Measurements from ENCODE around the gene STT3B.

STT3B gene

DNA sequence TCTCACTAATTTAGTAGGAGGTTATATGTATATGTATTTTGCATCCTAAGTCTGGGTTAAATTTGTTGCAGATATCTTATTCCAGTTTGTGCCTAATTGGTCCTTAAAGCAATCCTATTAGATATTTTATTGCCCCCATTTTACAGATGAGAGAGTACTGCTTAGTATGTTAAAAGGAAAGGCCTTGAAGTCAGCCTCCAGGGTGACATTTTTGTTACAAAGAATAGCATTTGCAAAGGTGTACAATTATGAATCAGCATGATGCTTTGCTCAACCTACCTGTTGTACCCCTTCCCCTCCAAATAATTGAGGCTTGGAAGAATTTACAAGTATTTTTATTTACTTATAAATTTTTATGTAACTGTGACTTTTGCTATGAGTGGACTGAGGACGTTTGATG is 14.0 kb downstream of the STT3B start:
- no peak for DNase-seq (ENCODE audit: low read depth)
- no peak overlapping the region for H3K4me3 ChIP-seq (ENCODE audit: low read depth, low read length)
- TF ChIP-seq, protein P1, sequence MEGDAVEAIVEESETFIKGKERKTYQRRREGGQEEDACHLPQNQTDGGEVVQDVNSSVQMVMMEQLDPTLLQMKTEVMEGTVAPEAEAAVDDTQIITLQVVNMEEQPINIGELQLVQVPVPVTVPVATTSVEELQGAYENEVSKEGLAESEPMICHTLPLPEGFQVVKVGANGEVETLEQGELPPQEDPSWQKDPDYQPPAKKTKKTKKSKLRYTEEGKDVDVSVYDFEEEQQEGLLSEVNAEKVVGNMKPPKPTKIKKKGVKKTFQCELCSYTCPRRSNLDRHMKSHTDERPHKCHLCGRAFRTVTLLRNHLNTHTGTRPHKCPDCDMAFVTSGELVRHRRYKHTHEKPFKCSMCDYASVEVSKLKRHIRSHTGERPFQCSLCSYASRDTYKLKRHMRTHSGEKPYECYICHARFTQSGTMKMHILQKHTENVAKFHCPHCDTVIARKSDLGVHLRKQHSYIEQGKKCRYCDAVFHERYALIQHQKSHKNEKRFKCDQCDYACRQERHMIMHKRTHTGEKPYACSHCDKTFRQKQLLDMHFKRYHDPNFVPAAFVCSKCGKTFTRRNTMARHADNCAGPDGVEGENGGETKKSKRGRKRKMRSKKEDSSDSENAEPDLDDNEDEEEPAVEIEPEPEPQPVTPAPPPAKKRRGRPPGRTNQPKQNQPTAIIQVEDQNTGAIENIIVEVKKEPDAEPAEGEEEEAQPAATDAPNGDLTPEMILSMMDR (IDR thresholded peaks at IDR 0.05; ENCODE audit: low read depth, low read length, missing control alignments): no peak

DNA sequence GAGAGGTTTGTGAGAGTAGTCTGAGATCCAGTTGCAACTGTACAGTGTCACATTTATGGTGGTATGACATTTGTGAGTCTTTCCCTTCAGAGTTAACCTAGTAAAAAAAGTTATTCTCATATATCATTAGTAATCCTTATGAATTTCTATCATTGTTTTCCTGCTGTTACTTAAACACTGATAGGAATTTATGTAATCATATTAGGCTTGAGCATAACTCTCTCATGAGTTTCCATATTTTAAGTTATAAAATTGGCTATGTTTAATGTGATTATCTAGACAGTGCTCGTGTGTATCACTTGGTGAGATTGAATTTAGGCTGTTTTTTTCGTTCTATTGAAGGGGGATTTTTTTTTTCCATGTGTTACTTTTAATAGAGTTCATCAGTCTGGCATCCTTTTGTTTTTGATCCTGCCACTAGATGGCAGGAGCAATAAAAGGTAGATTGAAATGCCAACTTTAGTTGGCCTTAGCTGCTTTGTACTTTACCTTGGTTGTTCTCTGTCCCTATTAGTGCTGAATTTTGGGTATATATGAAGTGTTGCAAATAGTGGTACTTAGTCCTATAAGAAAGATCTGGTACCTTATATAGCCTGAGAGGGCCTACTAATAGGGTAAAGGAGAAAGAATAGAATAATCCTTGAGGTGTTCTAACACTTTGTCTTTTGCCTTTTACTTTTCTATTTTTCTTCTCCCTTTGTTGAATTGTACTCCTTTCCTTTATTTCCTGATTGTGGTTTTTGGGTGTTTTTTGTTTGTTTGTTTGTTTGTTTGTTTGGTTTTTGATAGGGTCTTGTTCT is 17.9 kb downstream of the STT3B start:
- no peak overlapping the region for H3K4me3 ChIP-seq (ENCODE audit: low read depth, low read length)
- TF ChIP-seq, protein P1 (IDR thresholded peaks at IDR 0.05; ENCODE audit: low read depth, low read length, missing control alignments): peak; percentile 59
- no peak for DNase-seq (ENCODE audit: low read depth)

DNA sequence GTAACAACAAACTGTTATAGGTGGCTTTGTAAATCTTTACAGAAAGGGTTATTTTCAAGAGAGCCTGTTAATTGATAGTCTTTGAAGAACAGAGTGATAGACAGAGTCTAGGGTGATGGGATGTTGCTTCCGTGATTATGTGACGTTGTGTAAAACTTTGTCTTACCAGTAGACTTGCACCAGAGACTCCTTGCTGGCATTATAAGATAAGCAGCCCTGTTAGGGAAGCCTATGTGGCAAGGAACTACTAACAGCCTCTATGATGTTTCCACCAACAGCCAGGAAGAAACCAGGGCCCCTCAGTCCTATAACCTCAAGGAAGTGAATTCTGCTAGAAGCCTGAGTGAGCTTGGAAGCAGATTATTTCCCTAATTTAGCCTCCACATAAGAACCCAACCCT is 18.9 kb downstream of the STT3B start:
- no peak for DNase-seq (ENCODE audit: low read depth)
- no peak overlapping the region for H3K4me3 ChIP-seq (ENCODE audit: low read depth, low read length)
- TF ChIP-seq, protein P1 (IDR thresholded peaks at IDR 0.05; ENCODE audit: low read depth, low read length, missing control alignments): no peak

DNA sequence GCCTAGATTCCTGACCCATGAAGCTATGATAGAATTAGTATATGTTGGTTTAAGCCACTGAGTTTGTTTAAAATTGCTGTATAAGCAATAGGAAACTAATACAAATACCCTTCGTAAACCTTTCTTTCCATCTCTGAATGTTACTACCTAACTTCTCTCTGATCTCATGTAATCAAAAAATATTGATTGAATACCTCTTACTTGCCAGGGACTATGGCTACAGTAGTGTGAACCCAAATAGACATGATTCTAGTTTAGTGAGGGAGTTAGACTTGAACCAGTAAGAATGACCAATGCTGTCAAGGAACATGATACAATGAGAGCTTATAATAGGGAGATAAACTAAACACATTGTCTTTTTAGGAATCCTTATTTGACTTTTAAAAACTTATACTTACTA is 19.4 kb downstream of the STT3B start:
- H3K4me3 ChIP-seq (ENCODE audit: low read depth, low read length): no peak overlapping the region
- TF ChIP-seq, protein P1 (IDR thresholded peaks at IDR 0.05; ENCODE audit: low read depth, low read length, missing control alignments): no peak
- DNase-seq (ENCODE audit: low read depth): no peak

DNA sequence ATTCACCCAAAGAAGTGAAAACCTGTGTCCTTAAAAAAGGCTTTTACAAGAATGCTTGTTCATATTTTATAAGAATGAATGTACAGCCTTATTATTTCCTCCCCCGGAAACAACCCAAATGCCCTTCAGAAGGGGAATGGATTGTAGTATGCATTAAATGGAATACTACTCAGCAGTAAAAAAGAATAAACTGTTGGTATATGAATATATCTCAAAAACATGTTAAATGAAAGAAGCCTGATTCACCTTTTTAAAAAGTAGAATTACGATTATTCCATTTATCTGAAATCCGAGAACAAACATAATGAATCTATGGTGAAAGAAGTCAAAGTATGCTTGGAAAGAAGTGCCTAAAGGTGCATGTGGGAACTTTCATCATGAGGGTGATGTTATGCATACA is 20.5 kb downstream of the STT3B start:
- no peak for DNase-seq (ENCODE audit: low read depth)
- H3K4me3 ChIP-seq (ENCODE audit: low read depth, low read length): no peak overlapping the region
- TF ChIP-seq, protein P1 (IDR thresholded peaks at IDR 0.05; ENCODE audit: low read depth, low read length, missing control alignments): no peak

DNA sequence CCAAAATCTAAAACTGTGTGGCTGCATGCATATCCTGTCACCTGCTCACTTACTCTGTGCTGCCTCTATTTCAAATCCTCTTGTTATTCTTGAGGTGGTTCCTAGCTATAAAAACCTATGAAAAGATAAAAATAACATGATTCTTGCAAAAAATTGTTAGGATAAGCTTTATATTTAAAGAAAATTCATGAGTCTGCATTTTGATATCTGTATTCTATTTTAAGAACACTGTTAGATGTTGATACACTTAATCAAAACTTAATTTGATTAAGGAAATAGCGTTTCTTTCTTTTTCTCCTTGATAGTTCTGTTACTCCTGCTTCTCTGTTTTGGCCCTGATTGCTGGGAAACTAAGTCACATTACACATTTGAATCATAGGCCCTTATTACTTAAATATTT is 22.5 kb downstream of the STT3B start:
- TF ChIP-seq, protein P1 (IDR thresholded peaks at IDR 0.05; ENCODE audit: low read depth, low read length, missing control alignments): no peak
- no peak for DNase-seq (ENCODE audit: low read depth)
- no peak overlapping the region for H3K4me3 ChIP-seq (ENCODE audit: low read depth, low read length)

Measured in GM12864 (cell line).